K562 (cell line): ENCODE measurements around the gene RPS27.

ENCODE experiments used
- BDP1 ChIP-seq: IDR thresholded peaks from 3 replicates; pipeline ENCODE4 v1.6.1; 2011; ENCODE audit not compliant: insufficient read length, insufficient read depth
- GTF2F1 ChIP-seq: IDR thresholded peaks from 2 replicates; pipeline ENCODE4 v1.6.1; 2011; ENCODE audit warnings: low read depth, low read length, improper control_type of control experiment
- KAT7 ChIP-seq: sonication (generic); formaldehyde crosslinking; IDR thresholded peaks from 2 replicates; pipeline ENCODE4 v1.8.0; 2022; ENCODE audit warnings: missing genetic modification reagents, mild to moderate bottlenecking, borderline replicate concordance
- NFIC ChIP-seq: fragments of 450-650 bp; IDR thresholded peaks from 2 replicates; pipeline ENCODE4 v1.6.1; 2017; ENCODE audit warnings: mild to moderate bottlenecking, inconsistent platforms
- RCOR1 ChIP-seq, 2 experiments: IDR thresholded peaks; 2 replicates each; pipeline ENCODE4 v1.6.1; 2012; ENCODE audit warnings: low read depth in 2 of 2, low read length in 2 of 2, borderline replicate concordance in 1 of 2, improper control_type of control experiment in 1 of 2
- TARDBP ChIP-seq: fragments of 450-650 bp; IDR thresholded peaks from 2 replicates; pipeline ENCODE4 v1.6.1; 2016
- ZBTB33 ChIP-seq: sonication (generic); formaldehyde crosslinking; IDR thresholded peaks from 2 replicates; pipeline ENCODE4 v1.8.1; 2023; ENCODE audit warnings: mild to moderate bottlenecking, missing genetic modification reagents
- ZKSCAN8 ChIP-seq: fragments of 200-800 bp; sonication (Bioruptor generic); IDR thresholded peaks from 2 replicates; pipeline ENCODE4 v1.6.1; 2016; ENCODE audit warnings: missing genetic modification characterization, missing compliant biosample characterization
- TF ChIP-seq, protein P1 (sequence below): fragments of 250-450 bp; sonication (Bioruptor Pico); IDR thresholded peaks from 2 replicates; pipeline ENCODE4 v1.5.1; 2021; ENCODE audit warnings: mild to moderate bottlenecking
- TF ChIP-seq, protein P2 (sequence below), 3 experiments: IDR thresholded peaks in 2 of 3; conservative IDR thresholded peaks in 1 of 3; 2 replicates each; pipeline ENCODE4 v1.5.1; 2011 to 2012; ENCODE audit warnings: low read length in 3 of 3, mild to moderate bottlenecking in 3 of 3, control low read depth in 2 of 3, improper control_type of control experiment in 1 of 3, inconsistent platforms in 1 of 3, low read depth in 1 of 3, mixed read lengths in 1 of 3, moderate library complexity in 1 of 3; ENCODE audit not compliant: insufficient read depth in 2 of 3

DNA sequence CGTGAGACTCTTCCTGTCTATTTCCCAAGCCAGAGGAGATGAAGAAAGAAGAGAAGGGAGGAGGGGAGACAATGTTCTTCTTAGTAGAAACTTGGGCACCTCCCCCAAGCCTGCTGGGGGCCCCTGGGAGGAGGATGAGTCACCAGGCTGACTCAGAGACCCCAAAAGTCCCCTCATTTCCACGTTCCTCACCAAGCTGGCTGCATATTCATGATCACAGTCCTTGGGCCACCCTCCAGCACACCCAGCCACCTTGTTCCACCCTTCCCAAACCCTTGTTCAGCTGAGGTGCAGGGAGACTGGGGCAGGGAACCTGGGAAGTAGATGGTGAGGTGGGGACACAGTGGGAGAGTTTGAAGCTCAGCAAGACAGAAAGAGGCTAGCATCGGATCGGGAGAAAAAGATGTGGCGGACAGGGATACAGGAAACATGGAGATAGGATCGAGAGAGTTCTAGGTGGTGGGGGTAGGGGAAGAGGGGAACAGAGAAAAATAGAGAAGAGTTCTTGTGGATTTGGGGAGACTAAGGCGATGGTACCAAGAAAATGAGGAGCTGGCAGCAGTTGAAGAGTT lies 5.1 kb upstream of the RPS27 start:
- TF ChIP-seq, protein P1, sequence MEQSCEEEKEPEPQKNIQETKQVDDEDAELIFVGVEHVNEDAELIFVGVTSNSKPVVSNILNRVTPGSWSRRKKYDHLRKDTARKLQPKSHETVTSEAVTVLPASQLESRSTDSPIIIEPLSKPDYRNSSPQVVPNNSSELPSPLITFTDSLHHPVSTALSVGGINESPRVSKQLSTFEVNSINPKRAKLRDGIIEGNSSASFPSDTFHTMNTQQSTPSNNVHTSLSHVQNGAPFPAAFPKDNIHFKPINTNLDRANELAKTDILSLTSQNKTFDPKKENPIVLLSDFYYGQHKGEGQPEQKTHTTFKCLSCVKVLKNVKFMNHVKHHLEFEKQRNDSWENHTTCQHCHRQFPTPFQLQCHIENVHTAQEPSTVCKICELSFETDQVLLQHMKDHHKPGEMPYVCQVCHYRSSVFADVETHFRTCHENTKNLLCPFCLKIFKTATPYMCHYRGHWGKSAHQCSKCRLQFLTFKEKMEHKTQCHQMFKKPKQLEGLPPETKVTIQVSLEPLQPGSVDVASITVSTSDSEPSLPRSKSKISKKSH (CRISPR knock-in tag), result no peak
- no peak for TF ChIP-seq RCOR1 (IDR thresholded peaks at IDR 0.05; ENCODE audit: borderline replicate concordance in 1 of 2, low read depth in 2 of 2, low read length in 2 of 2)
- TF ChIP-seq BDP1, result no peak
- no peak for TF ChIP-seq GTF2F1
- TF ChIP-seq TARDBP, result no peak
- TF ChIP-seq ZKSCAN8 (CRISPR knock-in tag), result no peak
- TF ChIP-seq NFIC, result no peak; the same call in none of the 2 replicates
- TF ChIP-seq, protein P2, sequence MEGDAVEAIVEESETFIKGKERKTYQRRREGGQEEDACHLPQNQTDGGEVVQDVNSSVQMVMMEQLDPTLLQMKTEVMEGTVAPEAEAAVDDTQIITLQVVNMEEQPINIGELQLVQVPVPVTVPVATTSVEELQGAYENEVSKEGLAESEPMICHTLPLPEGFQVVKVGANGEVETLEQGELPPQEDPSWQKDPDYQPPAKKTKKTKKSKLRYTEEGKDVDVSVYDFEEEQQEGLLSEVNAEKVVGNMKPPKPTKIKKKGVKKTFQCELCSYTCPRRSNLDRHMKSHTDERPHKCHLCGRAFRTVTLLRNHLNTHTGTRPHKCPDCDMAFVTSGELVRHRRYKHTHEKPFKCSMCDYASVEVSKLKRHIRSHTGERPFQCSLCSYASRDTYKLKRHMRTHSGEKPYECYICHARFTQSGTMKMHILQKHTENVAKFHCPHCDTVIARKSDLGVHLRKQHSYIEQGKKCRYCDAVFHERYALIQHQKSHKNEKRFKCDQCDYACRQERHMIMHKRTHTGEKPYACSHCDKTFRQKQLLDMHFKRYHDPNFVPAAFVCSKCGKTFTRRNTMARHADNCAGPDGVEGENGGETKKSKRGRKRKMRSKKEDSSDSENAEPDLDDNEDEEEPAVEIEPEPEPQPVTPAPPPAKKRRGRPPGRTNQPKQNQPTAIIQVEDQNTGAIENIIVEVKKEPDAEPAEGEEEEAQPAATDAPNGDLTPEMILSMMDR (IDR thresholded peaks at IDR 0.05 in 2 of 3, conservative IDR thresholded peaks at IDR 0.05 in 1 of 3; ENCODE audit: insufficient read depth in 2 of 3, low read depth in 1 of 3, low read length in 3 of 3), result no peak
- TF ChIP-seq KAT7 (CRISPR knock-in tag), result no peak
- no peak for TF ChIP-seq ZBTB33 (CRISPR knock-in tag)
